Measurements from ENCODE around the gene OBP2A. TPM values are rescaled to one million over a fixed set of nuclear protein-coding genes. Genes with fewer than 3 reads are reported as not detected.

The OBP2A gene
- total RNA-seq, 1 experiment from 2014 or later, result not detected

- H3K36me3 ChIP-seq (ENCODE audit: control insufficient read depth in 1 of 2, insufficient read depth in 2 of 2, low read length in 2 of 2), result no peaks in the 10 kb centered on the region
- intact Hi-C loops (cut with micrococcal nuclease), result no loop called here
- DNase-seq (ENCODE audit: low read depth, low spot score) (no peak), ATAC-seq (no peak)
- H3K27ac ChIP-seq (ENCODE audit: low read depth, low read length), result no peak overlapping the region
- H4K20me1 ChIP-seq (ENCODE audit: insufficient read depth), result no peaks in the 10 kb centered on the region
- no peak overlapping the region for H3K4me2 ChIP-seq (ENCODE audit: low read length)
- no peaks in the 10 kb centered on the region for H3K27me3 ChIP-seq (ENCODE audit: insufficient read depth, low read length)
- TF ChIP-seq SRF (IDR thresholded peaks at IDR 0.05; ENCODE audit: low read depth), result no peak
- TF ChIP-seq CEBPB (IDR thresholded peaks at IDR 0.05; ENCODE audit: low read depth), result no peak
- no peak for TF ChIP-seq POLR2A (IDR thresholded peaks at IDR 0.05; ENCODE audit: borderline replicate concordance, extremely low read depth, insufficient read depth, insufficient read length)
- no peak for TF ChIP-seq ELF1 (IDR thresholded peaks at IDR 0.05; ENCODE audit: borderline replicate concordance, low read depth)
- no peak for TF ChIP-seq ZNF274 (IDR thresholded peaks at IDR 0.05; ENCODE audit: low read depth, low read length)
- no peak for TF ChIP-seq ZFX (IDR thresholded peaks at IDR 0.05)
- TF ChIP-seq REST (IDR thresholded peaks at IDR 0.05; ENCODE audit: low read depth), result no peak
- no peak for TF ChIP-seq POLR2AphosphoS5 (IDR thresholded peaks at IDR 0.05; ENCODE audit: low read depth, low read length)
- TF ChIP-seq EZH2phosphoT487 (IDR thresholded peaks at IDR 0.05; ENCODE audit: borderline replicate concordance), result no peak
- TF ChIP-seq SIN3A (IDR thresholded peaks at IDR 0.05; ENCODE audit: low read depth), result no peak
- TF ChIP-seq ZBTB33 (IDR thresholded peaks at IDR 0.05; ENCODE audit: extremely low read depth, insufficient replicate concordance, low read length), result no peak
- no peak for TF ChIP-seq EZH2 (IDR thresholded peaks at IDR 0.05)
- no peak for TF ChIP-seq ATF3 (IDR thresholded peaks at IDR 0.05)
- TF ChIP-seq YY1 (IDR thresholded peaks at IDR 0.05; ENCODE audit: extremely low read depth, insufficient replicate concordance, low read depth, low read length), result no peak
- TF ChIP-seq JUND (IDR thresholded peaks at IDR 0.05), result no peak
- peaks cover 0 to 9% of the 10 kb centered on the region in 2 experiments; a peak in 3 of 4 replicates for H3K4me1 ChIP-seq (ENCODE audit: control insufficient read depth in 1 of 2, insufficient read depth in 2 of 2, low read length in 2 of 2)
- no peak overlapping the region for H3K9ac ChIP-seq (ENCODE audit: low read length)
- BruUV-seq (replicated peaks), result no TSS peak
- H2AFZ ChIP-seq (ENCODE audit: low read depth, low read length, poor library complexity, severe bottlenecking), result no peak overlapping the region
- no peak overlapping the region for H3K4me3 ChIP-seq (replicated peaks in 1 of 2; ENCODE audit: low read depth in 1 of 2, low read length in 2 of 2)
- ChIA-PET POLR2A (no interaction called here), RAD21 (ENCODE audit: low non-redundant PET in 1 of 2, low total read pairs in 2 of 2, uncharacterized antibody in 2 of 2, unreplicated experiment in 2 of 2) (no interaction called here), CTCF (no interaction called here)
- H3K9me3 ChIP-seq (ENCODE audit: control insufficient read depth in 1 of 2, insufficient read depth in 1 of 2, low read depth in 1 of 2, low read length in 2 of 2), result no peaks in the 10 kb centered on the region
- no peaks in the 10 kb centered on the region for H3K79me2 ChIP-seq (ENCODE audit: insufficient read depth, low read length)
- H3K9me2 ChIP-seq (ENCODE audit: insufficient read depth), result no peaks in the 10 kb centered on the region
Measured at GRCh38 chr9:135524130-135524861, 21.6 kb upstream of the OBP2A start.
